ENCODE measurements around the gene CCL13. TPM values are rescaled to one million over a fixed set of nuclear protein-coding genes. Genes with fewer than 3 reads are reported as not detected.

The CCL13 gene
- polyA plus RNA-seq, 3 donors: not detected

- H3K27ac Mint-ChIP-seq: peak overlapping the region; percentile 21 to 88 (median 70)
- H3K9me3 Mint-ChIP-seq: no peaks in the 10 kb centered on the region
- Histone ChIP-seq H3K4me2 (replicated peaks; ENCODE audit: extremely low read depth, low read length, poor library complexity, severe bottlenecking) (peak overlapping the region; percentile 55), H2AFZ (ENCODE audit: insufficient read depth, low read depth, low read length, poor library complexity, severe bottlenecking) (no peak overlapping the region), H3K36me3 (replicated peaks in 1 of 2; ENCODE audit: control insufficient read depth in 1 of 2, insufficient read depth in 2 of 2, low read length in 2 of 2) (no peaks in the 10 kb centered on the region), H3K4me3 (replicated peaks in 1 of 3; ENCODE audit: low read depth in 2 of 3, low read length in 3 of 3) (peak overlapping the region in 1 of 3 experiments; percentile 35), H3K9me3 (replicated peaks in 1 of 2; ENCODE audit: control insufficient read depth in 1 of 2, insufficient read depth in 1 of 2, low read length in 2 of 2) (no peaks in the 10 kb centered on the region), H3K9ac (ENCODE audit: insufficient read depth, low read length, poor library complexity, severe bottlenecking) (no peak overlapping the region), H3K27me3 (ENCODE audit: control insufficient read depth in 2 of 2, insufficient read depth in 2 of 2, low read length in 2 of 2) (no peaks in the 10 kb centered on the region), H4K20me1 (ENCODE audit: insufficient read depth, low read length) (no peaks in the 10 kb centered on the region), H3K27ac (ENCODE audit: low read depth in 1 of 2, low read length in 2 of 2) (peak overlapping the region; percentile 37 to 85), H3K4me1 (ENCODE audit: control insufficient read depth in 1 of 2, insufficient read depth in 2 of 2, low read length in 2 of 2) (peaks cover 71 to 83% of the 10 kb centered on the region in 2 donors), H3K79me2 (ENCODE audit: insufficient read depth, low read length) (no peaks in the 10 kb centered on the region)
- peak overlapping the region in 1 of 2 donors; percentile 71 for H3K4me3 Mint-ChIP-seq
- intact Hi-C loops (cut with micrococcal nuclease): loop anchor here in 1 of 2 donors (5.0 to 10.0 kb wide), 2 partner anchors 62 to 119 kb away; no protein-coding TSS in a partner anchor
- TF ChIP-seq, protein P1, sequence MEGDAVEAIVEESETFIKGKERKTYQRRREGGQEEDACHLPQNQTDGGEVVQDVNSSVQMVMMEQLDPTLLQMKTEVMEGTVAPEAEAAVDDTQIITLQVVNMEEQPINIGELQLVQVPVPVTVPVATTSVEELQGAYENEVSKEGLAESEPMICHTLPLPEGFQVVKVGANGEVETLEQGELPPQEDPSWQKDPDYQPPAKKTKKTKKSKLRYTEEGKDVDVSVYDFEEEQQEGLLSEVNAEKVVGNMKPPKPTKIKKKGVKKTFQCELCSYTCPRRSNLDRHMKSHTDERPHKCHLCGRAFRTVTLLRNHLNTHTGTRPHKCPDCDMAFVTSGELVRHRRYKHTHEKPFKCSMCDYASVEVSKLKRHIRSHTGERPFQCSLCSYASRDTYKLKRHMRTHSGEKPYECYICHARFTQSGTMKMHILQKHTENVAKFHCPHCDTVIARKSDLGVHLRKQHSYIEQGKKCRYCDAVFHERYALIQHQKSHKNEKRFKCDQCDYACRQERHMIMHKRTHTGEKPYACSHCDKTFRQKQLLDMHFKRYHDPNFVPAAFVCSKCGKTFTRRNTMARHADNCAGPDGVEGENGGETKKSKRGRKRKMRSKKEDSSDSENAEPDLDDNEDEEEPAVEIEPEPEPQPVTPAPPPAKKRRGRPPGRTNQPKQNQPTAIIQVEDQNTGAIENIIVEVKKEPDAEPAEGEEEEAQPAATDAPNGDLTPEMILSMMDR (IDR thresholded peaks at IDR 0.05): no peak
- WGBS (ENCODE audit: insufficient coverage): 0% methylated on average over 1 of the region's 4 CpGs
- H3K27me3 Mint-ChIP-seq (ENCODE audit: low read depth in 3 of 3): peaks cover 0 to 2% (median 0%) of the 10 kb centered on the region in 3 donors
- peaks cover 23% of the 10 kb centered on the region for H3K4me1 Mint-ChIP-seq
- peak in 2 of 3 donors; percentile 30 to 35 for DNase-seq
- H3K36me3 Mint-ChIP-seq: no peaks in the 10 kb centered on the region
Measured at GRCh38 chr17:34366529-34367107, 10.3 kb downstream of the CCL13 start.

DNA sequence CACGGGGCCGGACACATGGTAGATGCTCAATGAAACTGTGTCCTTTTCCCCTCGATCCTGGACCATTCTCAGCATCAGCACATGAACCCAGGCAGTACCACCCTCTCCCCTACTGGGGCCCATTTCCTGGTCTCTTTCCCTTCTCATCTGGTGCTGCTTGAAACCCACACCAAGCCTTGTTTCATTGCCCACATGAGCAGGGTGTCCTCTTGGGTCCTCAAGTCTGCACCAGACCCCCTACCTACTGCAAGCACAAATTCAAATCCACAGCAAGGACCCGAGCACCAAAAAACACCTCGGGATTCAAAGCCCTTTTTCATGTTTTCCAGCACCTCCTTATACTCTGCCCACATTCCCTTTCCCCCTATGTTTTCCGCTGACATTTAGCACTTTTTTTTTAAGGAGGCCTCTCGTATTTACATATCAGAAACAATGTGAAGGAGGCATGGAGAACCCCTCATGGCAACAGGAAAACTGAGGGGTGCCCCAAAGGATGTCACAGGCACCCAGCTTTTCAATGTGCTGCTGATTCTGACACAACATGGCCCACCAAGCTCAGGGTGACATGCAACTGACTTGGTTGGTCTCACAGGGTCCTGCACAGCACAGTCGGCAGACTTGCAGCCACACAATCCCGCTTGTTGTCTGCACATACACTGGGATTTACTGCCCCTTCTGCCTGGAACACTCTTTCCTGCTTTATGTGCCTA is 11.4 kb downstream of the CCL13 start:
- Histone ChIP-seq H3K36me3 (replicated peaks in 1 of 2; ENCODE audit: control insufficient read depth in 1 of 2, insufficient read depth in 2 of 2, low read length in 2 of 2) (no peaks in the 10 kb centered on the region), H3K4me3 (replicated peaks in 1 of 3; ENCODE audit: low read depth in 2 of 3, low read length in 3 of 3) (peak overlapping the region in 1 of 3 experiments; percentile 58), H2AFZ (ENCODE audit: insufficient read depth, low read depth, low read length, poor library complexity, severe bottlenecking) (no peak overlapping the region), H3K27me3 (ENCODE audit: control insufficient read depth in 2 of 2, insufficient read depth in 2 of 2, low read length in 2 of 2) (no peaks in the 10 kb centered on the region), H4K20me1 (ENCODE audit: insufficient read depth, low read length) (no peaks in the 10 kb centered on the region), H3K79me2 (ENCODE audit: insufficient read depth, low read length) (no peaks in the 10 kb centered on the region), H3K4me1 (ENCODE audit: control insufficient read depth in 1 of 2, insufficient read depth in 2 of 2, low read length in 2 of 2) (peaks cover 81 to 93% of the 10 kb centered on the region in 2 donors), H3K9me3 (replicated peaks in 1 of 2; ENCODE audit: control insufficient read depth in 1 of 2, insufficient read depth in 1 of 2, low read length in 2 of 2) (no peaks in the 10 kb centered on the region), H3K9ac (ENCODE audit: insufficient read depth, low read length, poor library complexity, severe bottlenecking) (no peak overlapping the region), H3K4me2 (replicated peaks; ENCODE audit: extremely low read depth, low read length, poor library complexity, severe bottlenecking) (peak overlapping the region; percentile 66), H3K27ac (ENCODE audit: low read depth in 1 of 2, low read length in 2 of 2) (peak overlapping the region in 1 of 2 donors; percentile 85)
- Mint-ChIP-seq H3K27me3 (ENCODE audit: low read depth in 3 of 3) (no peaks in the 10 kb centered on the region), H3K27ac (peak overlapping the region in 4 of 7 donors; percentile 38 to 84 (median 59)), H3K9me3 (no peaks in the 10 kb centered on the region), H3K36me3 (no peaks in the 10 kb centered on the region), H3K4me1 (peaks cover 22% of the 10 kb centered on the region), H3K4me3 (no peak overlapping the region)
- TF ChIP-seq, protein P1 (IDR thresholded peaks at IDR 0.05): no peak
- WGBS (ENCODE audit: insufficient coverage): 96% methylated on average over 9 of the region's 9 CpGs
- DNase-seq: no peak
- intact Hi-C loops (cut with micrococcal nuclease): loop anchor here in 1 of 2 donors (5.0 to 10.0 kb wide), 2 partner anchors 63 to 120 kb away; no protein-coding TSS in a partner anchor

Measured in CD14-positive monocyte (primary cell).